H9 (cell line): ENCODE data around the gene LEPR. TPM values are rescaled to one million over a fixed set of nuclear protein-coding genes. Genes with fewer than 3 reads are reported as not detected.

Source experiments
- DNase-seq: peaks from one replicate; pipeline ENCODE4 v3.0.0-alpha.2; 2017
- H2AFZ ChIP-seq: one replicate; pipeline ENCODE4 v1.6.1; 2013; ENCODE audit warnings: mild to moderate bottlenecking, low read length, control low read depth, moderate library complexity
- H2AK5ac ChIP-seq: 2 replicates; pipeline ENCODE4 v1.6.1; 2013; ENCODE audit warnings: low read length, control low read depth, mixed read lengths; ENCODE audit not compliant: insufficient read length
- H2BK120ac ChIP-seq: one replicate; pipeline ENCODE4 v1.6.1; 2013; ENCODE audit warnings: low read depth, mild to moderate bottlenecking, low read length, control low read depth, inconsistent platforms; ENCODE audit not compliant: poor library complexity, severe bottlenecking
- H2BK12ac ChIP-seq: 2 replicates; pipeline ENCODE4 v1.6.1; 2013; ENCODE audit warnings: low read length, control low read depth, mixed read lengths, low read depth; ENCODE audit not compliant: insufficient read length
- H2BK15ac ChIP-seq: 2 replicates; pipeline ENCODE4 v1.6.1; 2013; ENCODE audit warnings: low read depth, low read length, control low read depth
- H2BK20ac ChIP-seq: one replicate; pipeline ENCODE4 v1.6.1; 2013; ENCODE audit warnings: low read depth, mild to moderate bottlenecking, low read length, control low read depth, inconsistent platforms; ENCODE audit not compliant: poor library complexity, severe bottlenecking
- H2BK5ac ChIP-seq: 2 replicates; pipeline ENCODE4 v1.6.1; 2013; ENCODE audit warnings: low read length, control low read depth, mixed read lengths; ENCODE audit not compliant: insufficient read length
- H3K14ac ChIP-seq: 2 replicates; pipeline ENCODE4 v1.6.1; 2013; ENCODE audit warnings: low read length, control low read depth; ENCODE audit not compliant: insufficient read depth
- H3K18ac ChIP-seq: 2 replicates; pipeline ENCODE4 v1.6.1; 2013; ENCODE audit warnings: low read depth, mild to moderate bottlenecking, mixed read lengths, low read length, control low read depth; ENCODE audit not compliant: insufficient read length
- H3K23ac ChIP-seq: 2 replicates; pipeline ENCODE4 v1.6.1; 2013; ENCODE audit warnings: low read length, control low read depth, mixed read lengths, low read depth; ENCODE audit not compliant: insufficient read length
- H3K23me2 ChIP-seq: 2 replicates; pipeline ENCODE4 v1.6.1; 2013; ENCODE audit warnings: low read depth, mild to moderate bottlenecking, mixed read lengths, low read length, control low read depth; ENCODE audit not compliant: insufficient read length, poor library complexity, severe bottlenecking
- H3K27ac ChIP-seq: 2 replicates; pipeline ENCODE4 v1.5.1; 2013; ENCODE audit warnings: low read length, control low read depth, mixed read lengths, low read depth; ENCODE audit not compliant: insufficient read length
- H3K27me3 ChIP-seq: 2 replicates; pipeline ENCODE4 v1.6.1; 2013; ENCODE audit warnings: low read length, control low read depth, inconsistent platforms; ENCODE audit not compliant: insufficient read depth
- H3K4ac ChIP-seq: 2 replicates; pipeline ENCODE4 v1.6.1; 2013; ENCODE audit warnings: low read depth, mild to moderate bottlenecking, control low read depth, inconsistent platforms, low read length, moderate library complexity
- H3K4me1 ChIP-seq: 2 replicates; pipeline ENCODE4 v1.6.1; 2013; ENCODE audit warnings: low read length, control low read depth, inconsistent platforms; ENCODE audit not compliant: insufficient read depth
- H3K4me2 ChIP-seq: 2 replicates; pipeline ENCODE4 v1.6.1; 2013; ENCODE audit warnings: low read length, control low read depth, mixed read lengths; ENCODE audit not compliant: insufficient read length, insufficient read depth
- H3K56ac ChIP-seq: 2 replicates; pipeline ENCODE4 v1.6.1; 2013; ENCODE audit warnings: low read depth, mild to moderate bottlenecking, mixed read lengths, low read length, control low read depth; ENCODE audit not compliant: insufficient read length
- H3K79me1 ChIP-seq: 2 replicates; pipeline ENCODE4 v1.6.1; 2013; ENCODE audit warnings: low read depth, mild to moderate bottlenecking, moderate library complexity, low read length, control low read depth, inconsistent platforms; ENCODE audit not compliant: insufficient read depth, poor library complexity, severe bottlenecking
- H3K79me2 ChIP-seq: 2 replicates; pipeline ENCODE4 v1.6.1; 2013; ENCODE audit warnings: low read length, control low read depth, inconsistent platforms; ENCODE audit not compliant: insufficient read depth
- H3K9ac ChIP-seq: 2 replicates; pipeline ENCODE4 v1.6.1; 2013; ENCODE audit warnings: low read length, control low read depth, mixed read lengths; ENCODE audit not compliant: insufficient read length; ENCODE audit errors: extremely low read depth
- H3K9me3 ChIP-seq: one replicate; pipeline ENCODE4 v1.6.1; 2013; ENCODE audit warnings: low read depth, low read length, inconsistent platforms; ENCODE audit not compliant: control insufficient read depth
- H3T11ph ChIP-seq: one replicate; pipeline ENCODE4 v1.6.1; 2013; ENCODE audit warnings: mild to moderate bottlenecking, low read length, control low read depth, inconsistent platforms
- H4K20me1 ChIP-seq: one replicate; pipeline ENCODE4 v1.6.1; 2013; ENCODE audit not compliant: control insufficient read depth, insufficient read length, insufficient read depth
- H4K5ac ChIP-seq: 2 replicates; pipeline ENCODE4 v1.6.1; 2013; ENCODE audit warnings: low read depth, mild to moderate bottlenecking, mixed read lengths, low read length, control low read depth; ENCODE audit not compliant: insufficient read length
- H4K8ac ChIP-seq: replicated peaks from 2 replicates; pipeline ENCODE4 v1.6.1; 2013; ENCODE audit warnings: low read length, control low read depth, mixed read lengths, low read depth; ENCODE audit not compliant: insufficient read length
- H4K91ac ChIP-seq: 2 replicates; pipeline ENCODE4 v1.6.1; 2013; ENCODE audit warnings: low read depth, mild to moderate bottlenecking, moderate library complexity, mixed read lengths, low read length, control low read depth; ENCODE audit not compliant: insufficient read length
- H3K27ac Mint-ChIP-seq, 3 experiments: 2 replicates in 2 of 3; 3 replicates in 1 of 3; pipeline ENCODE4 v1.8.0; 2020 to 2021; ENCODE audit warnings: mixed read lengths in 3 of 3, mild to moderate bottlenecking in 1 of 3, moderate library complexity in 1 of 3
- H3K27me3 Mint-ChIP-seq: 2 replicates; pipeline ENCODE4 v1.8.0; 2021; ENCODE audit warnings: low read depth, mild to moderate bottlenecking, moderate library complexity, mixed read lengths
- H3K36me3 Mint-ChIP-seq, 3 experiments: 2 replicates in 2 of 3; 3 replicates in 1 of 3; pipeline ENCODE4 v1.8.0; 2020 to 2021; ENCODE audit warnings: low read depth in 3 of 3, mixed read lengths in 3 of 3; ENCODE audit not compliant: insufficient read depth in 1 of 3
- H3K4me1 Mint-ChIP-seq, 2 experiments: 2 replicates each; pipeline ENCODE4 v1.8.0; 2020; ENCODE audit warnings: mixed read lengths in 2 of 2
- H3K4me3 Mint-ChIP-seq, 2 experiments: 2 replicates in 1 of 2; 3 replicates in 1 of 2; pipeline ENCODE4 v1.8.0; 2020 to 2021; ENCODE audit warnings: mild to moderate bottlenecking in 2 of 2, mixed read lengths in 2 of 2, moderate library complexity in 1 of 2
- H3K9me3 Mint-ChIP-seq, 2 experiments: 2 replicates in 1 of 2; 3 replicates in 1 of 2; pipeline ENCODE4 v1.8.0; 2020; ENCODE audit warnings: mild to moderate bottlenecking in 2 of 2, mixed read lengths in 2 of 2, moderate library complexity in 1 of 2
- CTCF ChIP-seq: fragments of 200-600 bp; sonication (generic); conservative IDR thresholded peaks from 3 replicates; pipeline ENCODE4 v1.8.0; 2021; ENCODE audit warnings: antibody characterized with exemption, mild to moderate bottlenecking
- WGBS: extraction: QIAGEN DNeasy Blood & Tissue Kit; methylation state at CpG from one replicate; pipeline ENCODE4 v1.1.7; 2013; ENCODE audit warnings: missing lambda C conversion rate, low lambda C conversion rate, mixed read lengths; ENCODE audit not compliant: insufficient read length; ENCODE audit errors: extremely low coverage; 5-methylcytosine and 5-hydroxymethylcytosine counted together
- total RNA-seq: library from RNA; stranded (reverse); gene quantifications from 2 replicates; pipeline ENCODE4 v1.2.1, GENCODE V29; 2021

The LEPR gene
- total RNA-seq, 1 experiment from 2014 or later: 3.3 TPM

GRCh38 chr1:65417729-65418128, 2.7 kb upstream of the LEPR start:
- Histone ChIP-seq H2AK5ac (no peak overlapping the region), H4K20me1 (no peaks in the 10 kb centered on the region), H3K23me2 (peaks cover 9% of the 10 kb centered on the region), H3K4me1 (no peaks in the 10 kb centered on the region; the same call in 1 of the 2 replicates), H3K56ac (no peak overlapping the region), H3K18ac (no peak overlapping the region), H4K5ac (no peak overlapping the region), H3K23ac (no peak overlapping the region), H3K14ac (no peak overlapping the region), H3T11ph (no peak overlapping the region), H2BK12ac (no peak overlapping the region), H3K79me2 (peaks cover 5% of the 10 kb centered on the region; the same call in 1 of the 2 replicates), H3K27ac (no peak overlapping the region), H2BK15ac (no peak overlapping the region), H3K79me1 (peaks cover 2% of the 10 kb centered on the region), H2BK5ac (no peak overlapping the region), H3K27me3 (no peaks in the 10 kb centered on the region), H4K91ac (no peak overlapping the region), H2AFZ (no peak overlapping the region), H3K4me2 (no peak overlapping the region), H2BK20ac (no peak overlapping the region), H3K9ac (no peak overlapping the region), H3K9me3 (no peaks in the 10 kb centered on the region), H3K4ac (no peak overlapping the region), H2BK120ac (no peak overlapping the region), H4K8ac (no peak overlapping the region)
- H3K27ac Mint-ChIP-seq: no peak overlapping the region
- no peak for DNase-seq
- H3K9me3 Mint-ChIP-seq: no peaks in the 10 kb centered on the region; a peak in 1 of 5 replicates
- TF ChIP-seq CTCF: no peak
- peaks cover 22 to 28% of the 10 kb centered on the region in 2 experiments for H3K4me1 Mint-ChIP-seq
- no peak overlapping the region for H3K4me3 Mint-ChIP-seq
- H3K27me3 Mint-ChIP-seq: no peaks in the 10 kb centered on the region
- H3K36me3 Mint-ChIP-seq: peaks cover 0 to 6% (median 0%) of the 10 kb centered on the region in 3 experiments; a peak in 2 of 7 replicates
- WGBS: no CpG with 5 or more reads among the region's 2 CpGs
